Psoas muscle (tissue), 8 donors: ENCODE measurements around the gene ZFYVE19. TPM values are rescaled to one million over a fixed set of nuclear protein-coding genes. Genes with fewer than 3 reads are reported as not detected.
A peak's percentile ranks its signal among the peaks of the same experiment; 100 is the strongest.

Source experiments
- ATAC-seq, 4 donors: fragments of 200-7000 bp; cut with Tn5 transposase; one replicate each; pipeline ENCODE4 v1.9.1; 2020; ENCODE audit warnings: moderate library complexity in 3 of 4, mild to moderate bottlenecking in 2 of 4
- DNase-seq, 2 donors: peaks; one replicate each; pipeline ENCODE4 v3.0.0-alpha.2; 2020
- H3K27ac ChIP-seq: fragments of 200-600 bp; one replicate; pipeline ENCODE4 v1.8.0; 2022
- H3K27me3 ChIP-seq, 3 donors: fragments of 200-600 bp in 1 of 3; one replicate each; pipeline versions ENCODE4 v1.6.1 to v1.8.0; 2013 to 2022; ENCODE audit warnings: low read length in 2 of 3, mild to moderate bottlenecking in 2 of 3, moderate library complexity in 1 of 3; ENCODE audit not compliant: insufficient read depth in 3 of 3
- H3K36me3 ChIP-seq, 2 donors: fragments of 200-600 bp in 1 of 2; one replicate each; pipeline versions ENCODE4 v1.6.1 to v1.8.0; 2013 to 2022; ENCODE audit warnings: low read depth in 1 of 2, mild to moderate bottlenecking in 1 of 2, moderate library complexity in 1 of 2; ENCODE audit not compliant: insufficient read depth in 1 of 2
- H3K4me1 ChIP-seq: fragments of 200-600 bp; one replicate; pipeline ENCODE4 v1.8.0; 2022
- H3K4me3 ChIP-seq: fragments of 200-600 bp; one replicate; pipeline ENCODE4 v1.8.0; 2022; ENCODE audit warnings: mild to moderate bottlenecking
- H3K9me3 ChIP-seq: fragments of 200-600 bp; one replicate; pipeline ENCODE4 v1.8.0; 2022
- WGBS, 3 donors: extraction: QIAGEN DNeasy Blood & Tissue Kit; methylation state at CpG; one replicate each; pipeline versions ENCODE4 v1.1.6 to v1.1.7; 2013; 5-methylcytosine and 5-hydroxymethylcytosine counted together
- intact Hi-C, 2 donors: fragments of 100-400 bp; cut with DNase I; formaldehyde crosslinking; loops; one replicate each; pipeline versions ENCODE4 v1.11.0 to v1.14.2; 2022
- polyA plus RNA-seq, 3 donors: library from polyadenylated mRNA; stranded (reverse); fragments of 200-250 nt; gene quantifications; one replicate each; pipeline ENCODE4 v1.2.3, GENCODE V29; 2013
- total RNA-seq, 4 donors: library from RNA; stranded (reverse); fragmentation: NEBNext Ultra II Directional in 2 of 4; extraction: Animal tissue kit (Norgen Biotek cat#: 25700) in 2 of 4; gene quantifications; one replicate each; pipeline versions ENCODE4 v1.2.1 to v1.2.4, GENCODE V29; 2021 to 2023
- TF ChIP-seq, protein P1 (sequence below): fragments of 200-600 bp; IDR thresholded peaks from one replicate; pipeline ENCODE4 v1.8.0; 2022; ENCODE audit warnings: antibody characterized with exemption
- donor health status: healthy with polysubstance abuse.
- donor health status: DM: no; HTN: no; CAD: no; lungs with moderate emphysema.
- donor health status: Bipolar disorder and iron deficiency.
- donor health status: healthy.
- donor health status: DM: yes; HTN: yes; CAD: no.
- donor health status: DM: no; HTN: no; CAD: no.
- donor health status: DM: no; HTN: no; CAD: no.
- donor health status: DM: yes; HTN: yes; CAD: no.

ZFYVE19 gene
- total and polyA plus RNA-seq, 7 donors, result 9.1 to 31.5 (median 12.4) TPM

DNA sequence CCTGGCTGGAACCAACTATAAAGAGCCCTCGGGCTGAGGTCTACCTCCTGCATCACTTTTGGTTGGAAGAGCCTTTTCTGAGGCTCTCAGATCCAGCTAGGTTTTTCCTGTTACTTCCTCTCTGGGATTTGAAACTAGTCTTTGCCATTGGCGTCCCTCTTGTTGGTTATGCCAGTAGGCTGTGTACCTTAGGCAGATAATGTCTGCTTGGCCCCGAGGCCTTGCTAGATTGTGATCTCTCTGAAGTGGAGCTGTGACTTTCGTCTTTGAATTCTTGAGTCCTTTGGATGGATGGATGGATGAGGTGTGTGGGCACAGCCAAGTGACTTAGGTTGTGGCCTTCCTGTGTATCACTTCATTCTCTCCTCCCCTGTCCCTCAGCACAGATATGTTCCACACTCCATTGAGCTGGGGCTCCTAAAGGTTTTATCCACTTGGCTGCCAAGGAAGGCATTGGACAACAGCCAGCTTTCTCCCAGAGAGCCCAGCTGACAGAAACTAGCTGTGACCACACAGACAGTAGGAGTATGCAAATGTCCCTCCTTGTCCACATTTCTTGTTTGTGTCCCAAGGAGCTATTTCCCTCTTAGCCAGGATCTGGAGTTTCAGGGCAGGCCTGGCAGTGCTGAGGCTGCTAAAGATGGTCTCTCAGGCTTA, 8.3 kb downstream of the ZFYVE19 start:
- no peak overlapping the region for H3K27ac ChIP-seq
- no peaks in the 10 kb centered on the region for H3K27me3 ChIP-seq
- H3K4me1 ChIP-seq, result no peaks in the 10 kb centered on the region
- no peaks in the 10 kb centered on the region for H3K9me3 ChIP-seq
- ATAC-seq (no peak), DNase-seq (peak in 1 of 2 donors; percentile 12)
- WGBS, 3 donors, result 89 to 91% (median 89%) methylated on average over 4 of the region's 4 CpGs
- H3K36me3 ChIP-seq, result peaks cover 0 to 42% of the 10 kb centered on the region in 2 donors
- H3K4me3 ChIP-seq, result no peak overlapping the region
- intact Hi-C loops, result no loop called here
- TF ChIP-seq, protein P1, sequence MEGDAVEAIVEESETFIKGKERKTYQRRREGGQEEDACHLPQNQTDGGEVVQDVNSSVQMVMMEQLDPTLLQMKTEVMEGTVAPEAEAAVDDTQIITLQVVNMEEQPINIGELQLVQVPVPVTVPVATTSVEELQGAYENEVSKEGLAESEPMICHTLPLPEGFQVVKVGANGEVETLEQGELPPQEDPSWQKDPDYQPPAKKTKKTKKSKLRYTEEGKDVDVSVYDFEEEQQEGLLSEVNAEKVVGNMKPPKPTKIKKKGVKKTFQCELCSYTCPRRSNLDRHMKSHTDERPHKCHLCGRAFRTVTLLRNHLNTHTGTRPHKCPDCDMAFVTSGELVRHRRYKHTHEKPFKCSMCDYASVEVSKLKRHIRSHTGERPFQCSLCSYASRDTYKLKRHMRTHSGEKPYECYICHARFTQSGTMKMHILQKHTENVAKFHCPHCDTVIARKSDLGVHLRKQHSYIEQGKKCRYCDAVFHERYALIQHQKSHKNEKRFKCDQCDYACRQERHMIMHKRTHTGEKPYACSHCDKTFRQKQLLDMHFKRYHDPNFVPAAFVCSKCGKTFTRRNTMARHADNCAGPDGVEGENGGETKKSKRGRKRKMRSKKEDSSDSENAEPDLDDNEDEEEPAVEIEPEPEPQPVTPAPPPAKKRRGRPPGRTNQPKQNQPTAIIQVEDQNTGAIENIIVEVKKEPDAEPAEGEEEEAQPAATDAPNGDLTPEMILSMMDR, result no peak

DNA sequence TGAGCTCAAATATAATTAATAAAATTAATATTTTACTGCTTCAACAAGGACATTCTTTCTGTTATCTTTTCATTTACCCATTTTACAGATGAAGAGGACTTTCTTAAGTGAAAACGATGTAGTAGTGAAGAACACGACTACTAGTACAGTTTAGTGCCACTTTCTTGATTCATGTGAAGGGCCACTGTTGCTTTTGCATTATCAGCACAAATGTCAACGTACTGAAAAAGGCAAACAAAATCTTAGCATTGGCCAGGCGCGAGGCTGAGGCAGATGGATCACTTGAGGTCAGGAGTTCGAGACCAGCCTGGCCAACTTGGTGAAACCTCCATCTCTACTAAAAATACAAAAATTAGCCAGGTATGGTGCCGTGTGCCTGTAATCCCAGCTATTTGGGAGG, 12.2 kb downstream of the ZFYVE19 start:
- Histone ChIP-seq H3K27me3 (no peaks in the 10 kb centered on the region), H3K4me1 (no peaks in the 10 kb centered on the region), H3K27ac (no peak overlapping the region), H3K36me3 (peaks cover 0 to 12% of the 10 kb centered on the region in 2 donors), H3K9me3 (no peaks in the 10 kb centered on the region), H3K4me3 (no peak overlapping the region)
- DNase-seq, result no peak
- intact Hi-C loops, result no loop called here
- ATAC-seq, result no peak
- TF ChIP-seq, protein P1, result no peak
- WGBS, 3 donors, result 79 to 87% (median 87%) methylated on average over 7 of the region's 7 CpGs

DNA sequence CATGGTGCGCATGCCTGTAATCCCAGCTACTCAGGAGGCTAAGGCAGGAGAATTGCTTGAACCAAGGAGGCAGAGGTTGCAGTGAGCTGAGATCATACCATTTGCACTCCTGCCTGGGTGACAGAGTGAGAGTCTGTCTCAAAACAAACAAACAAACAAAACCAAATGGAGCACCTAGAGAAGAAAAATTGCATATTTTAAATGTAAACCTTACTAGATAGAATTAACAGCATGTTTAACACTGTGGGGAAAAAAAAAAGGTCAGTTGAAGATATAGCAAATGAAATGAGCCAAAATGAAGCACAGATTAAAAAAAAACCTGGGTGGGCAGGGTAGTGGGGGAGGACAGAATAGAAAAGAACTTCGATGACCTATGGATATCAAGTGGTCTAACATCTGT, 14.3 kb downstream of the ZFYVE19 start:
- H3K4me1 ChIP-seq, result no peaks in the 10 kb centered on the region
- no peak for DNase-seq
- no peaks in the 10 kb centered on the region for H3K9me3 ChIP-seq
- H3K27me3 ChIP-seq, result no peaks in the 10 kb centered on the region
- intact Hi-C loops, result no loop called here
- TF ChIP-seq, protein P1, result no peak
- WGBS, 3 donors, result 85 to 89% (median 87%) methylated on average over 2 of the region's 2 CpGs
- H3K27ac ChIP-seq, result no peak overlapping the region
- H3K36me3 ChIP-seq, result no peaks in the 10 kb centered on the region
- H3K4me3 ChIP-seq, result no peak overlapping the region
- ATAC-seq, result no peak

DNA sequence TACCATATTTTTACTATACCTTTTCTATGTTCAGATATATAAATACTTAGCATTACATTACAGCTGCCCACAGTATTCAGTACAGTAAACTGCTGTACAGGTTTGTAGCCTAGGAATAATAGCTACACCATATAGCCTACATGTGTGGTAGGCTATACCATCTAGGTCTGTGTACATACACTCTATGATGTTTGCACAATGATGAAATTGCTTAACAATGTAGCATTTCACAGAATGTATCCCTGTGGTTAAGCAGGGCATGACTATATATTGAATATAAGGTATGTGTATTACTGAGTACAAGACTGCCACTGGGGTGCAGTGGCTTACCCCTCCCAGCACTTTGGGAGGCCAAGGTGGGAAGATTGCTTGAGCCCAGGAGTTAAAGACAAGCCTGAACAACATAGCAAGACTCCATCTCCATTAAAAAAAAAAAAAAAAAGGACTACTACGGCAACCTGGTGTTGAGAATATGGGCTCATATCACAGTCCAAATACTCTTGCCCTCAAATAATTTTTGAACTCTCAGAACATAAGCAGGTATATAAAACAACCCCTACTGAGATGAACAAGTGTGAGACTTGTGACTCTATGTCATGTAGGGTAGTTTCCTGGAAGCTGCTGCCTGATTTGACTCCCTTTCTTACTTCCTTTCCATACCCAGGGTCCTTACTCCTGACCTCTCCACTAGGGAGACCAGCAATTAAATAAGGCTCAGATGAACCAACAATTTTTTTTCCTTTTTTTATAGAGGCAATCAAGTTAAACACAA, 16.9 kb downstream of the ZFYVE19 start:
- no peak for ATAC-seq
- WGBS, 3 donors, result 83 to 100% (median 86%) methylated on average over 1 of the region's 1 CpG
- TF ChIP-seq, protein P1, result no peak

More for the DNA sequence above, 16.9 kb downstream of the ZFYVE19 start:
- intact Hi-C loops, result no loop called here
- Histone ChIP-seq H3K9me3 (no peaks in the 10 kb centered on the region), H3K4me3 (no peak overlapping the region), H3K36me3 (no peaks in the 10 kb centered on the region), H3K27ac (no peak overlapping the region), H3K4me1 (no peaks in the 10 kb centered on the region), H3K27me3 (no peaks in the 10 kb centered on the region)
- no peak for DNase-seq
